ENCODE data around the gene FOXJ1. TPM values are rescaled to one million over a fixed set of nuclear protein-coding genes. Genes with fewer than 3 reads are reported as not detected.

The FOXJ1 gene
- total and polyA plus RNA-seq, 2 of the 4 experiments (the other 2 are of a cell fraction), result 0.05 TPM; not detected in 1

DNA sequence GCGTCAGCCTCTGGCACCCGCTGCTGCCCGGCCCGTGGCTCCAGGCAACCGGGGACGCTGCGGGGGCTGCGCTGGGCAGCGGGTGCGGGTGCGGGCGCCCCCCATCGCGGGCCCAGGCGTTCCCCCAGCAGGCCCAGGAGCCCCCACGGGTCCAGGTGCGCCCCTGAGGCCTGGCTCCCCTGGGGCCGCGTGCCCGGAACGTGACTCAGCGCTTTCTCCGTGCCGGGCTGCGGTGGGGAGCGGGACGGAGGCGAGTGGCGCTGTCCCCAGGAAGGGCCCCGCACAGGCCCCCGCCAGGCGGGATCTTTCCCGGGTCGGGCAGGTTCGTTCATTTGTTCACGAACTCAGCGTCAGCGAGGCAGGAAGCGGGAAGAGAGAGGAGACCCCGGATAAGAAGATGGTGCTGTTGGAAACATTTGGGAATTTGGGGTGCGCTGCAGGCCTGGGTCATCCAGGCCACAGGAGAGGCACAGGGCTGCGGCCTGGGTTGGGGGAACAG, 19.1 kb downstream of the FOXJ1 start:
- Histone ChIP-seq H3K27me3 (ENCODE audit: control insufficient read depth, insufficient read depth, low read length) (peaks cover 11% of the 10 kb centered on the region), H2AK9ac (replicated peaks; ENCODE audit: low read depth, low read length, poor library complexity) (peak overlapping the region; percentile 42), H2AFZ (replicated peaks; ENCODE audit: low read length, poor library complexity) (peak overlapping the region; percentile 90), H2BK120ac (ENCODE audit: low read depth, low read length) (no peak overlapping the region), H3K56ac (ENCODE audit: extremely low read depth, insufficient read depth, low read length) (no peak overlapping the region), H3K27ac (ENCODE audit: insufficient read depth, low read length) (no peak overlapping the region), H2BK20ac (ENCODE audit: low read depth, low read length) (peak overlapping the region; percentile 10; the same call in 1 of the 2 replicates), H4K8ac (ENCODE audit: low read depth in 2 of 2, low read length in 2 of 2) (peak overlapping the region; percentile 73 to 88; a peak in 3 of 4 replicates), H4K20me1 (ENCODE audit: insufficient read depth, low read length) (no peaks in the 10 kb centered on the region), H3K4me1 (ENCODE audit: control insufficient read depth, insufficient read depth, low read length) (peaks cover 3% of the 10 kb centered on the region; the same call in 1 of the 2 replicates), H3K9me3 (ENCODE audit: control insufficient read depth, insufficient read depth, low read length) (no peaks in the 10 kb centered on the region), H2BK15ac (ENCODE audit: low read depth, low read length) (no peak overlapping the region), H2BK5ac (ENCODE audit: low read depth, low read length, poor library complexity, severe bottlenecking) (no peak overlapping the region), H4K5ac (ENCODE audit: low read depth, low read length) (peak overlapping the region; percentile 79; the same call in 1 of the 2 replicates), H3K79me1 (ENCODE audit: low read depth in 1 of 2, low read length in 2 of 2) (no peaks in the 10 kb centered on the region), H3K4ac (ENCODE audit: low read depth, low read length) (peak overlapping the region; percentile 84), H3K18ac (ENCODE audit: low read depth, low read length) (no peak overlapping the region; the same call in 1 of the 2 replicates), H3K36me3 (ENCODE audit: control insufficient read depth, insufficient read depth, low read length) (no peaks in the 10 kb centered on the region), H3K4me3 (ENCODE audit: insufficient read depth, low read depth, low read length) (no peak overlapping the region), H3K4me2 (ENCODE audit: low read depth, low read length) (no peak overlapping the region), H4K91ac (ENCODE audit: insufficient read depth, low read depth, low read length) (no peak overlapping the region), H3K9ac (ENCODE audit: low read depth, low read length) (no peak overlapping the region), H2AK5ac (ENCODE audit: low read depth, low read length) (no peak overlapping the region; the same call in 1 of the 2 replicates), H3K14ac (replicated peaks; ENCODE audit: low read depth, low read length) (no peak overlapping the region; the same call in 1 of the 2 replicates), H3K23ac (ENCODE audit: low read depth, low read length) (no peak overlapping the region), H3K9me1 (ENCODE audit: insufficient read depth, low read length) (no peaks in the 10 kb centered on the region)
- in situ Hi-C loops (cut with MboI; ENCODE audit: low sequenced_read_pairs), result no loop called here
- ChIA-PET CTCF (interaction anchor here (0.5 to 4.0 kb wide), 5 partner anchors 18 to 248 kb away, joined by 3 to 27 read pairs (median 3); no protein-coding TSS in a partner anchor), POLR2A (ENCODE audit: unreplicated experiment) (no interaction called here)
- dilution Hi-C loops (cut with HindIII; ENCODE audit: low sequenced_read_pairs, unreplicated experiment), result no loop called here
- 49% methylated on average over 30 of the region's 42 CpGs; no CpG with 5 or more reads in 1 of the 2 experiments for WGBS, 2 experiments (ENCODE audit: extremely low coverage in 2 of 2, insufficient read length in 1 of 2)
- TF ChIP-seq NFE2L2 (IDR thresholded peaks at IDR 0.05; ENCODE audit: low read depth, low read length), result peak; percentile 85
- no peak for TF ChIP-seq MAFK (IDR thresholded peaks at IDR 0.05; ENCODE audit: low read depth, low read length)
- TF ChIP-seq CHD1 (IDR thresholded peaks at IDR 0.05; ENCODE audit: low read depth, low read length), result no peak
- intact Hi-C loops (cut with micrococcal nuclease), result loop anchor here (1.0 kb wide), 2 partner anchors 60 to 157 kb away; no protein-coding TSS in a partner anchor
- no TSS peak for BruUV-seq (replicated peaks)
- ATAC-seq (ENCODE audit: low read depth) (no peak; the same call in 1 of the 2 replicates), DNase-seq (no peak)

All from IMR-90 (cell line).